ENCODE results near the gene MED8. TPM values are rescaled to one million over a fixed set of nuclear protein-coding genes. Genes with fewer than 3 reads are reported as not detected.

MED8 gene
- total RNA-seq, 4 donors from 2014 or later: 14.9 to 30.8 (median 23.8) TPM

DNA sequence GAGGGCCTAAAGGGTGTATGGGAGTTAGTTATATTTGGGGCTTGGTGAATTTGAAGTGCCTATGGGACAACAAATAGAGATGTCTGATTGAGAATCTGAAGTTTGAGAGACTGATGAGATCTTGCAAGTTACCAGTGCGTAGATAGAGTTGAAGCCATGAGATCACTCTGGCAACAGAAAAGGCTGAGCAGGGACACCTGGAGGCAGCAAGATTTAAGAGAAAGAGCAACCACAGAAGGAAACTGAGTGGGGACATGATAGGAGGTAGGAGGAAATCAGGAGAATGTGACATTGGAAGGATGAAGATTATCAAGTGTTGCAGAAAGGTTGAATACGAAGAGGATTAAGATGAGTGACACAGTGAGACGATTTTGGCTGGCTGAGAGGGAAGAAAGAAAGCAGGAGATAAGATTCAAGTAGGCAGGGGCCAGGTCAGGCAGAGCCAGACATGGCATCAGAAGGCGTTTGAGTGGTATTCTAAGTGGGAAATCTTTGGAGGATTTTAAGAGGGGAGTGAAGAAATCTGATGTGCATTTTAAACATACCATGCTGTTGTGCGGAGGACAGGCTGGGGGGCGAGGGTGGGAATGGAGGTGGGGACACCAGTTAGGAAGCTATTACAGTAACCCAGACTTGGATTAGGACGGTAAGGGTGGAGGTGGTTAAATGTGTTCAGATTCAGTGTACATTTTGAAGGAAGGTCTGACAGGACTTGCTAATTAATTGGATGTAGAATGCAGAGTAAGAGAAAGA is 55.0 kb downstream of the MED8 start:
- no peak for ATAC-seq
- Histone ChIP-seq H3K36me3 (no peaks in the 10 kb centered on the region), H3K4me3 (no peak overlapping the region), H3K27me3 (no peaks in the 10 kb centered on the region), H3K9me3 (no peaks in the 10 kb centered on the region), H3K4me1 (peaks cover 0 to 4% of the 10 kb centered on the region in 2 donors), H3K27ac (no peak overlapping the region)
- DNase-seq: no peak
- intact Hi-C loops (cut with DNase I; ENCODE audit: low total_unique reads) (no loop called here), in situ Hi-C loops (cut with MboI; ENCODE audit: low sequenced_read_pairs in 4 of 4) (no loop called here)
- no peak for TF ChIP-seq POLR2A (IDR thresholded peaks at IDR 0.05)
- TF ChIP-seq, protein P1, sequence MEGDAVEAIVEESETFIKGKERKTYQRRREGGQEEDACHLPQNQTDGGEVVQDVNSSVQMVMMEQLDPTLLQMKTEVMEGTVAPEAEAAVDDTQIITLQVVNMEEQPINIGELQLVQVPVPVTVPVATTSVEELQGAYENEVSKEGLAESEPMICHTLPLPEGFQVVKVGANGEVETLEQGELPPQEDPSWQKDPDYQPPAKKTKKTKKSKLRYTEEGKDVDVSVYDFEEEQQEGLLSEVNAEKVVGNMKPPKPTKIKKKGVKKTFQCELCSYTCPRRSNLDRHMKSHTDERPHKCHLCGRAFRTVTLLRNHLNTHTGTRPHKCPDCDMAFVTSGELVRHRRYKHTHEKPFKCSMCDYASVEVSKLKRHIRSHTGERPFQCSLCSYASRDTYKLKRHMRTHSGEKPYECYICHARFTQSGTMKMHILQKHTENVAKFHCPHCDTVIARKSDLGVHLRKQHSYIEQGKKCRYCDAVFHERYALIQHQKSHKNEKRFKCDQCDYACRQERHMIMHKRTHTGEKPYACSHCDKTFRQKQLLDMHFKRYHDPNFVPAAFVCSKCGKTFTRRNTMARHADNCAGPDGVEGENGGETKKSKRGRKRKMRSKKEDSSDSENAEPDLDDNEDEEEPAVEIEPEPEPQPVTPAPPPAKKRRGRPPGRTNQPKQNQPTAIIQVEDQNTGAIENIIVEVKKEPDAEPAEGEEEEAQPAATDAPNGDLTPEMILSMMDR (IDR thresholded peaks at IDR 0.05 in 4 of 5, conservative IDR thresholded peaks at IDR 0.05 in 1 of 5): no peak

Small RNA genes within 50 kb of the gene (microRNA-seq; reads per million reads assigned to microRNA genes)
- 0.85 to 1.2 reads per million in 2 donors for gene MIR6734 (ENCODE audit: borderline replicate concordance in 2 of 2)

Other genes with a start within 250 kb of the MED8 start
- gene EBNA1BP2, start 217.5 kb downstream of the MED8 start, total RNA-seq: 10 to 100 TPM; 41.2 to 68.4 (median 59.1) TPM
- gene CFAP57, start 217.5 kb downstream of the MED8 start, total RNA-seq: under 1 TPM in 2 of 4 donors, not detected in 2; 0.10 to 0.13 TPM
- gene TMEM125, start 119.8 kb downstream of the MED8 start, total RNA-seq: not detected
- under 1 TPM in 1 of 4 donors, not detected in 3; 0.27 TPM for gene C1orf210, start 104.2 kb downstream of the MED8 start, total RNA-seq
- gene TIE1, start 88.8 kb downstream of the MED8 start, total RNA-seq: 10 to 100 TPM; 15.9 to 27.9 (median 20.7) TPM
- gene MPL, start 52.0 kb downstream of the MED8 start, total RNA-seq: not detected
- gene CDC20, start 30.8 kb downstream of the MED8 start, total RNA-seq: 1 to 10 TPM in 1 of 4 donors, under 1 TPM in 3; 0.46 to 2.4 (median 0.76) TPM
- gene ELOVL1, start 21.8 kb downstream of the MED8 start, total RNA-seq: 10 to 100 TPM; 19.6 to 26.7 (median 21.4) TPM
- gene SZT2, start 99 bp upstream of the MED8 start, total RNA-seq: 10 to 100 TPM; 15.9 to 20.9 (median 17.9) TPM
- gene HYI, start 64.1 kb upstream of the MED8 start, total RNA-seq: 10 to 100 TPM in 2 of 4 donors, 1 to 10 TPM in 2; 7.4 to 13.4 (median 10.7) TPM
- gene PTPRF, start 141.1 kb upstream of the MED8 start, total RNA-seq: 1 to 10 TPM; 1.8 to 2.6 (median 2.5) TPM